WTC11 (cell line): Measurements from ENCODE around the gene BANK1. TPM values are rescaled to one million over a fixed set of nuclear protein-coding genes. Genes with fewer than 3 reads are reported as not detected.
A peak's percentile ranks its signal among the peaks of the same experiment; 100 is the strongest.

Source experiments
- ATAC-seq: fragments of 200-7000 bp; cut with Tn5 transposase; 2 replicates; pipeline ENCODE4 v1.10.0; 2021; ENCODE audit warnings: mild to moderate bottlenecking, moderate library complexity
- Bru-seq: library from RNA; stranded (reverse); fragments of 400-500 nt; gene quantifications from one replicate; lab custom pipeline; 2021; lab: Mats Ljungman, UMichigan
- CTCF ChIA-PET: fragments of 300-600 bp; sonication (Branson Sonifier 250); formaldehyde crosslinking; loops from one replicate; lab custom pipeline; 2021; ENCODE audit warnings: antibody characterized with exemption; lab: Charles Lee
- POLR2A ChIA-PET: fragments of 350-600 bp; sonication (Branson Sonifier 250); formaldehyde crosslinking; loops from one replicate; lab custom pipeline; 2021; ENCODE audit warnings: antibody characterized with exemption; lab: Charles Lee
- DNase-seq: peaks from one replicate; pipeline ENCODE4 v3.0.0; 2021; ENCODE audit warnings: low spot score
- H3K27ac Mint-ChIP-seq: 2 replicates; pipeline ENCODE4 v1.8.0; 2021; ENCODE audit warnings: mixed read lengths
- H3K27me3 Mint-ChIP-seq: 2 replicates; pipeline ENCODE4 v1.8.0; 2021; ENCODE audit warnings: low read depth, mild to moderate bottlenecking, moderate library complexity, mixed read lengths
- H3K36me3 Mint-ChIP-seq: 2 replicates; pipeline ENCODE4 v1.8.0; 2021; ENCODE audit warnings: mixed read lengths
- H3K4me1 Mint-ChIP-seq: 2 replicates; pipeline ENCODE4 v1.8.0; 2022; ENCODE audit warnings: mixed read lengths
- H3K4me3 Mint-ChIP-seq: 2 replicates; pipeline ENCODE4 v1.8.0; 2021; ENCODE audit warnings: mild to moderate bottlenecking, moderate library complexity, mixed read lengths
- H3K9me3 Mint-ChIP-seq: 2 replicates; pipeline ENCODE4 v1.8.0; 2021; ENCODE audit warnings: mixed read lengths
- ATF6 ChIP-seq: sonication (generic); formaldehyde crosslinking; IDR thresholded peaks from 2 replicates; pipeline ENCODE4 v1.8.1; 2023; ENCODE audit warnings: mild to moderate bottlenecking, missing genetic modification reagents
- CREM ChIP-seq: sonication (generic); formaldehyde crosslinking; IDR thresholded peaks from 2 replicates; pipeline ENCODE4 v1.8.1; 2022; ENCODE audit warnings: mild to moderate bottlenecking, missing genetic modification reagents, moderate library complexity
- ESRRA ChIP-seq: sonication (generic); formaldehyde crosslinking; IDR thresholded peaks from 2 replicates; pipeline ENCODE4 v1.8.1; 2022; ENCODE audit warnings: mild to moderate bottlenecking, missing genetic modification reagents, borderline replicate concordance
- GTF2I ChIP-seq: fragments of 250-450 bp; sonication (Bioruptor Pico); conservative IDR thresholded peaks from 2 replicates; pipeline ENCODE4 v1.4.0; 2021; ENCODE audit warnings: mild to moderate bottlenecking
- JAZF1 ChIP-seq: fragments of 250-450 bp; sonication (Bioruptor Pico); IDR thresholded peaks from 2 replicates; pipeline ENCODE4 v1.9.0; 2021; ENCODE audit warnings: moderate library complexity, mild to moderate bottlenecking, inconsistent platforms
- RELA ChIP-seq: sonication (generic); formaldehyde crosslinking; IDR thresholded peaks from 2 replicates; pipeline ENCODE4 v1.8.1; 2022; ENCODE audit warnings: missing genetic modification reagents, mild to moderate bottlenecking, borderline replicate concordance
- SP1 ChIP-seq: sonication (generic); formaldehyde crosslinking; conservative IDR thresholded peaks from 2 replicates; pipeline ENCODE4 v1.8.1; 2022; ENCODE audit warnings: missing genetic modification reagents
- USF1 ChIP-seq: sonication (generic); formaldehyde crosslinking; IDR thresholded peaks from 2 replicates; pipeline ENCODE4 v1.8.0; 2022; ENCODE audit warnings: mild to moderate bottlenecking, missing genetic modification reagents
- USF2 ChIP-seq: sonication (generic); formaldehyde crosslinking; IDR thresholded peaks from 2 replicates; pipeline ENCODE4 v1.8.1; 2023; ENCODE audit warnings: mild to moderate bottlenecking, missing genetic modification reagents, moderate library complexity
- ZBTB43 ChIP-seq: sonication (generic); formaldehyde crosslinking; IDR thresholded peaks from 2 replicates; pipeline ENCODE4 v1.8.1; 2023; ENCODE audit warnings: mild to moderate bottlenecking, missing genetic modification reagents
- ZNF232 ChIP-seq: sonication (generic); formaldehyde crosslinking; IDR thresholded peaks from 2 replicates; pipeline ENCODE4 v1.8.0; 2022; ENCODE audit warnings: mild to moderate bottlenecking, missing genetic modification reagents
- ZNF423 ChIP-seq: fragments of 250-450 bp; sonication (Bioruptor Pico); IDR thresholded peaks from 2 replicates; pipeline ENCODE4 v2.1.2; 2022; ENCODE audit warnings: mild to moderate bottlenecking, moderate library complexity
- long read RNA-seq, 3 experiments: library from RNA in 1 of 3; library from capped mRNA in 1 of 3; library from polyadenylated mRNA in 1 of 3; unstranded in 2 of 3; stranded (forward) in 1 of 3; transcript quantifications; one replicate each; pipeline ENCODE4 v2.0.0, GENCODE V29; 2021
- total RNA-seq: library from RNA; stranded (reverse); gene quantifications from 3 replicates; pipeline ENCODE4 v1.2.3, GENCODE V29; 2021
- TF ChIP-seq, protein P1 (sequence below): sonication (generic); formaldehyde crosslinking; IDR thresholded peaks from 2 replicates; pipeline ENCODE4 v1.8.1; 2023; ENCODE audit warnings: mild to moderate bottlenecking, missing genetic modification reagents, borderline replicate concordance
- TF ChIP-seq, protein P2 (sequence below): fragments of 250-450 bp; sonication (Bioruptor Pico); IDR thresholded peaks from 2 replicates; pipeline ENCODE4 v1.8.0; 2021; ENCODE audit warnings: mild to moderate bottlenecking
- TF ChIP-seq, protein P3 (sequence below): sonication (generic); formaldehyde crosslinking; IDR thresholded peaks from 2 replicates; pipeline ENCODE4 v1.8.0; 2022; ENCODE audit warnings: mild to moderate bottlenecking, missing genetic modification reagents
- TF ChIP-seq, protein P4 (sequence below): sonication (generic); formaldehyde crosslinking; IDR thresholded peaks from 2 replicates; pipeline ENCODE4 v1.8.0; 2022; ENCODE audit warnings: mild to moderate bottlenecking, missing genetic modification reagents
- TF ChIP-seq, protein P5 (sequence below): sonication (generic); formaldehyde crosslinking; IDR thresholded peaks from 2 replicates; pipeline ENCODE4 v1.8.1; 2023; ENCODE audit warnings: mild to moderate bottlenecking, moderate library complexity, missing genetic modification reagents

The BANK1 gene
- 0.53 to 0.87 TPM (median 0.68 TPM) in 3 replicates for total RNA-seq
- percentile 18 among the genes with signal in this experiment for Bru-seq, nascent RNA
- long read RNA-seq, experiment 1, partial matches to known transcripts = 0 of 4 reads
- long read RNA-seq, experiment 1, other reads (novel, unspliced or antisense) = 1 of 4 reads
- long read RNA-seq, experiment 2, partial matches to known transcripts = 0 of 1 reads
- long read RNA-seq, experiment 2, other reads (novel, unspliced or antisense) = 1 of 1 reads
- long read RNA-seq, experiment 3, partial matches to known transcripts = 0 of 1 reads
- long read RNA-seq, experiment 3, other reads (novel, unspliced or antisense) = 0 of 1 reads

- H3K4me3 Mint-ChIP-seq = peak within 1 kb of the TSS; percentile 69
- DNase-seq = peak; percentile 85
- peak; percentile 94 for ATAC-seq
- TF ChIP-seq ZBTB43 (peak; percentile 41; the same call in 1 of the 2 replicates), ESRRA (CRISPR knock-in tag) (peak; percentile 61; the same call in 1 of the 2 replicates), RELA (CRISPR knock-in tag) (0 out of 2 replicates have a peak, but pooled peaks have one; percentile 43), CREM (peak; percentile 36; the same call in 1 of the 2 replicates), ZNF423 (CRISPR knock-in tag) (peak; percentile 93), ATF6 (CRISPR knock-in tag) (no peak), USF1 (CRISPR knock-in tag) (no peak; the same call in 1 of the 2 replicates), ZNF232 (0 out of 2 replicates have a peak, but pooled peaks have one; percentile 47), GTF2I (CRISPR knock-in tag) (no peak), JAZF1 (CRISPR knock-in tag) (no peak), USF2 (CRISPR knock-in tag) (no peak), SP1 (CRISPR knock-in tag) (peak; percentile 68)
- TF ChIP-seq, protein P1, sequence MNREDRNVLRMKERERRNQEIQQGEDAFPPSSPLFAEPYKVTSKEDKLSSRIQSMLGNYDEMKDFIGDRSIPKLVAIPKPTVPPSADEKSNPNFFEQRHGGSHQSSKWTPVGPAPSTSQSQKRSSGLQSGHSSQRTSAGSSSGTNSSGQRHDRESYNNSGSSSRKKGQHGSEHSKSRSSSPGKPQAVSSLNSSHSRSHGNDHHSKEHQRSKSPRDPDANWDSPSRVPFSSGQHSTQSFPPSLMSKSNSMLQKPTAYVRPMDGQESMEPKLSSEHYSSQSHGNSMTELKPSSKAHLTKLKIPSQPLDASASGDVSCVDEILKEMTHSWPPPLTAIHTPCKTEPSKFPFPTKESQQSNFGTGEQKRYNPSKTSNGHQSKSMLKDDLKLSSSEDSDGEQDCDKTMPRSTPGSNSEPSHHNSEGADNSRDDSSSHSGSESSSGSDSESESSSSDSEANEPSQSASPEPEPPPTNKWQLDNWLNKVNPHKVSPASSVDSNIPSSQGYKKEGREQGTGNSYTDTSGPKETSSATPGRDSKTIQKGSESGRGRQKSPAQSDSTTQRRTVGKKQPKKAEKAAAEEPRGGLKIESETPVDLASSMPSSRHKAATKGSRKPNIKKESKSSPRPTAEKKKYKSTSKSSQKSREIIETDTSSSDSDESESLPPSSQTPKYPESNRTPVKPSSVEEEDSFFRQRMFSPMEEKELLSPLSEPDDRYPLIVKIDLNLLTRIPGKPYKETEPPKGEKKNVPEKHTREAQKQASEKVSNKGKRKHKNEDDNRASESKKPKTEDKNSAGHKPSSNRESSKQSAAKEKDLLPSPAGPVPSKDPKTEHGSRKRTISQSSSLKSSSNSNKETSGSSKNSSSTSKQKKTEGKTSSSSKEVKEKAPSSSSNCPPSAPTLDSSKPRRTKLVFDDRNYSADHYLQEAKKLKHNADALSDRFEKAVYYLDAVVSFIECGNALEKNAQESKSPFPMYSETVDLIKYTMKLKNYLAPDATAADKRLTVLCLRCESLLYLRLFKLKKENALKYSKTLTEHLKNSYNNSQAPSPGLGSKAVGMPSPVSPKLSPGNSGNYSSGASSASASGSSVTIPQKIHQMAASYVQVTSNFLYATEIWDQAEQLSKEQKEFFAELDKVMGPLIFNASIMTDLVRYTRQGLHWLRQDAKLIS (CRISPR knock-in tag) = 0 out of 2 replicates have a peak, but pooled peaks have one; percentile 41
- TF ChIP-seq, protein P2, sequence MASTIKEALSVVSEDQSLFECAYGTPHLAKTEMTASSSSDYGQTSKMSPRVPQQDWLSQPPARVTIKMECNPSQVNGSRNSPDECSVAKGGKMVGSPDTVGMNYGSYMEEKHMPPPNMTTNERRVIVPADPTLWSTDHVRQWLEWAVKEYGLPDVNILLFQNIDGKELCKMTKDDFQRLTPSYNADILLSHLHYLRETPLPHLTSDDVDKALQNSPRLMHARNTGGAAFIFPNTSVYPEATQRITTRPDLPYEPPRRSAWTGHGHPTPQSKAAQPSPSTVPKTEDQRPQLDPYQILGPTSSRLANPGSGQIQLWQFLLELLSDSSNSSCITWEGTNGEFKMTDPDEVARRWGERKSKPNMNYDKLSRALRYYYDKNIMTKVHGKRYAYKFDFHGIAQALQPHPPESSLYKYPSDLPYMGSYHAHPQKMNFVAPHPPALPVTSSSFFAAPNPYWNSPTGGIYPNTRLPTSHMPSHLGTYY (CRISPR knock-in tag) = no peak
- TF ChIP-seq, protein P3, sequence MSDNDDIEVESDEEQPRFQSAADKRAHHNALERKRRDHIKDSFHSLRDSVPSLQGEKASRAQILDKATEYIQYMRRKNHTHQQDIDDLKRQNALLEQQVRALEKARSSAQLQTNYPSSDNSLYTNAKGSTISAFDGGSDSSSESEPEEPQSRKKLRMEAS (CRISPR knock-in tag) = peak; percentile 71
- TF ChIP-seq, protein P4, sequence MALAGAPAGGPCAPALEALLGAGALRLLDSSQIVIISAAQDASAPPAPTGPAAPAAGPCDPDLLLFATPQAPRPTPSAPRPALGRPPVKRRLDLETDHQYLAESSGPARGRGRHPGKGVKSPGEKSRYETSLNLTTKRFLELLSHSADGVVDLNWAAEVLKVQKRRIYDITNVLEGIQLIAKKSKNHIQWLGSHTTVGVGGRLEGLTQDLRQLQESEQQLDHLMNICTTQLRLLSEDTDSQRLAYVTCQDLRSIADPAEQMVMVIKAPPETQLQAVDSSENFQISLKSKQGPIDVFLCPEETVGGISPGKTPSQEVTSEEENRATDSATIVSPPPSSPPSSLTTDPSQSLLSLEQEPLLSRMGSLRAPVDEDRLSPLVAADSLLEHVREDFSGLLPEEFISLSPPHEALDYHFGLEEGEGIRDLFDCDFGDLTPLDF (CRISPR knock-in tag) = peak; percentile 52; the same call in 1 of the 2 replicates
- TF ChIP-seq, protein P5, sequence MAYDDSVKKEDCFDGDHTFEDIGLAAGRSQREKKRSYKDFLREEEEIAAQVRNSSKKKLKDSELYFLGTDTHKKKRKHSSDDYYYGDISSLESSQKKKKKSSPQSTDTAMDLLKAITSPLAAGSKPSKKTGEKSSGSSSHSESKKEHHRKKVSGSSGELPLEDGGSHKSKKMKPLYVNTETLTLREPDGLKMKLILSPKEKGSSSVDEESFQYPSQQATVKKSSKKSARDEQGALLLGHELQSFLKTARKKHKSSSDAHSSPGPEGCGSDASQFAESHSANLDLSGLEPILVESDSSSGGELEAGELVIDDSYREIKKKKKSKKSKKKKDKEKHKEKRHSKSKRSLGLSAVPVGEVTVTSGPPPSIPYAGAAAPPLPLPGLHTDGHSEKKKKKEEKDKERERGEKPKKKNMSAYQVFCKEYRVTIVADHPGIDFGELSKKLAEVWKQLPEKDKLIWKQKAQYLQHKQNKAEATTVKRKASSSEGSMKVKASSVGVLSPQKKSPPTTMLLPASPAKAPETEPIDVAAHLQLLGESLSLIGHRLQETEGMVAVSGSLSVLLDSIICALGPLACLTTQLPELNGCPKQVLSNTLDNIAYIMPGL (CRISPR knock-in tag) = peak; percentile 98
- H3K4me1 Mint-ChIP-seq = peaks cover 17% of the 10 kb centered on the region
- H3K36me3 Mint-ChIP-seq = peaks cover 8% of the 10 kb centered on the region
- CTCF ChIA-PET = no interaction called here
- peak within 1 kb of the TSS; percentile 82; the same call in 1 of the 2 replicates for H3K27ac Mint-ChIP-seq
- H3K27me3 Mint-ChIP-seq = peaks cover 3% of the 10 kb centered on the region; the same call in 1 of the 2 replicates
- POLR2A ChIA-PET = no interaction called here
- peaks cover 11% of the 10 kb centered on the region for H3K9me3 Mint-ChIP-seq
Observed at GRCh38 chr4:101790521-101791181, at the start of gene BANK1. TSS of gene BANK1 (plus strand) at chr4:101790730. CDS start at chr4:101790881, 151 bp downstream.
